K562 (cell line): ENCODE data around the gene PRTN3. TPM values are rescaled to one million over a fixed set of nuclear protein-coding genes. Genes with fewer than 3 reads are reported as not detected.

Experiments used
- ATAC-seq: fragments of 200-7000 bp; cut with Tn5 transposase; 3 replicates; pipeline ENCODE4 v1.9.1; 2020; ENCODE audit warnings: moderate library complexity
- BruUV-seq: library from RNA; stranded (reverse); fragments of 400-500 nt; replicated peaks from 2 replicates; lab custom pipeline; 2021; lab: Mats Ljungman, UMichigan
- CTCF ChIA-PET: fragments of 300-600 bp; formaldehyde crosslinking; extraction: SDS; loops from one replicate; lab custom pipeline; 2021; ENCODE audit warnings: low intra/inter-chr PET ratio; lab: Yijun Ruan, JAX
- POLR2A ChIA-PET: fragments of 300-600, 350-650 bp; sonication (Branson Sonifier 250); formaldehyde crosslinking; extraction: SDS; loops from one replicate; lab custom pipeline; 2021; ENCODE audit warnings: antibody characterized with exemption, inconsistent platforms; lab: Yijun Ruan, JAX
- DNase-seq, 4 experiments: peaks; one replicate each; pipeline versions ENCODE4 v3.0.0 to v3.0.0-alpha.2; 2011 to 2018; ENCODE audit warnings: low spot score in 3 of 4, mixed read lengths in 3 of 4; ENCODE audit errors: extremely low read depth in 1 of 4
- FAIRE-seq: peaks from 2 replicates; lab custom pipeline; 2011; peaks lifted over from hg19 to GRCh38; lab: Jason Lieb, UNC
- H2AFZ ChIP-seq: 2 replicates; pipeline ENCODE4 v1.6.0; 2011; ENCODE audit warnings: low read depth, low read length, control low read depth, inconsistent platforms
- H3K27ac ChIP-seq: fragments of 200-600 bp; 3 replicates; pipeline ENCODE4 v1.8.0; 2011; ENCODE audit warnings: low read depth, mild to moderate bottlenecking, control low read depth, inconsistent platforms, low read length, moderate library complexity, mixed read lengths; ENCODE audit errors: extremely low read depth
- H3K27me3 ChIP-seq, 2 experiments: fragments of 300-600 bp in 1 of 2; 2 replicates in 1 of 2; 3 replicates in 1 of 2; pipeline versions ENCODE4 v1.6.0 to v1.8.0; 2011; ENCODE audit warnings: inconsistent platforms in 2 of 2, low read length in 2 of 2, mild to moderate bottlenecking in 1 of 2, mixed read lengths in 1 of 2, moderate library complexity in 1 of 2; ENCODE audit not compliant: control insufficient read depth in 2 of 2, insufficient read depth in 2 of 2
- H3K36me3 ChIP-seq: fragments of 300-600 bp; 3 replicates; pipeline ENCODE4 v1.8.0; 2011; ENCODE audit warnings: mild to moderate bottlenecking, low read length, inconsistent platforms; ENCODE audit not compliant: control insufficient read depth, insufficient read depth
- H3K4me1 ChIP-seq, 2 experiments: fragments of 200-600 bp in 1 of 2; replicated peaks in 1 of 2; 2 replicates in 1 of 2; 3 replicates in 1 of 2; pipeline versions ENCODE4 v1.5.1 to v1.8.0; 2011; ENCODE audit warnings: inconsistent platforms in 2 of 2, low read length in 2 of 2, mild to moderate bottlenecking in 1 of 2, mixed read lengths in 1 of 2, moderate library complexity in 1 of 2; ENCODE audit not compliant: control insufficient read depth in 2 of 2, insufficient read depth in 2 of 2
- H3K4me2 ChIP-seq: 2 replicates; pipeline ENCODE4 v1.6.1; 2011; ENCODE audit warnings: low read length, control low read depth, inconsistent platforms, mixed read lengths; ENCODE audit not compliant: insufficient read depth
- H3K4me3 ChIP-seq: fragments of 200-600 bp; sonication (generic), shearing (Covaris generic); 2 replicates; pipeline ENCODE4 v1.5.1; 2016; ENCODE audit warnings: control low read depth, inconsistent platforms
- H3K79me2 ChIP-seq: fragments of 200-600 bp; 3 replicates; pipeline ENCODE4 v1.8.0; 2011; ENCODE audit warnings: low read length, inconsistent platforms; ENCODE audit not compliant: control insufficient read depth, insufficient read depth
- H3K9ac ChIP-seq, 2 experiments: 2 replicates each; pipeline versions ENCODE4 v1.6.0 to v1.6.1; 2011; ENCODE audit warnings: low read depth in 2 of 2, low read length in 2 of 2, control low read depth in 1 of 2, inconsistent platforms in 1 of 2, mild to moderate bottlenecking in 1 of 2, mixed read lengths in 1 of 2; ENCODE audit not compliant: insufficient read depth in 1 of 2
- H3K9me1 ChIP-seq: one replicate; pipeline ENCODE4 v1.6.0; 2011; ENCODE audit warnings: inconsistent platforms, mild to moderate bottlenecking, low read length, moderate library complexity; ENCODE audit not compliant: control insufficient read depth, insufficient read depth
- H3K9me3 ChIP-seq: replicated peaks from 2 replicates; pipeline ENCODE4 v1.5.1; 2011; ENCODE audit warnings: low read depth, low read length, inconsistent platforms; ENCODE audit not compliant: control insufficient read depth, insufficient read depth
- H4K20me1 ChIP-seq: replicated peaks from 2 replicates; pipeline ENCODE4 v1.6.1; 2011; ENCODE audit warnings: low read length, inconsistent platforms, mixed read lengths; ENCODE audit not compliant: control insufficient read depth, insufficient read depth
- JUN ChIP-seq, 2 experiments: sonication (generic) in 1 of 2; formaldehyde crosslinking in 1 of 2; IDR thresholded peaks; 2 replicates each; pipeline versions ENCODE4 v1.6.1 to v1.8.0; 2012 to 2022; ENCODE audit warnings: borderline replicate concordance in 2 of 2, mild to moderate bottlenecking in 2 of 2, improper control_type of control experiment in 1 of 2, low read depth in 1 of 2, low read length in 1 of 2, missing genetic modification reagents in 1 of 2
- MCM2 ChIP-seq: fragments of 450-650 bp; IDR thresholded peaks from 2 replicates; pipeline ENCODE4 v1.6.1; 2017; ENCODE audit warnings: low read depth, mild to moderate bottlenecking
- MITF ChIP-seq: IDR thresholded peaks from 2 replicates; pipeline ENCODE4 v1.6.1; 2014; ENCODE audit warnings: antibody characterized with exemption
- NR0B1 ChIP-seq: fragments of 450-650 bp; IDR thresholded peaks from one replicate; pipeline ENCODE4 v1.6.1; 2018; ENCODE audit warnings: mild to moderate bottlenecking, moderate library complexity; ENCODE audit not compliant: partially characterized antibody
- PHTF2 ChIP-seq: fragments of 250-450 bp; sonication (Bioruptor Pico); IDR thresholded peaks from 2 replicates; pipeline ENCODE4 v1.5.0; 2021; ENCODE audit warnings: mild to moderate bottlenecking
- POLR2AphosphoS2 ChIP-seq: IDR thresholded peaks from 2 replicates; pipeline ENCODE4 v1.6.1; 2012; ENCODE audit warnings: low read length, improper control_type of control experiment
- POLR3G ChIP-seq: IDR thresholded peaks from 2 replicates; pipeline ENCODE4 v1.6.1; 2011; ENCODE audit not compliant: insufficient read length, insufficient replicate concordance; ENCODE audit errors: extremely low read depth
- RFX5 ChIP-seq: IDR thresholded peaks from 2 replicates; pipeline ENCODE4 v1.6.1; 2011; ENCODE audit warnings: low read depth, mild to moderate bottlenecking, improper control_type of control experiment, low read length
- SMC3 ChIP-seq: conservative IDR thresholded peaks from 2 replicates; pipeline ENCODE4 v1.6.1; 2011; ENCODE audit warnings: low read depth, low read length, improper control_type of control experiment; ENCODE audit not compliant: insufficient read depth
- TAF7 ChIP-seq: fragments of 450-650 bp; IDR thresholded peaks from 2 replicates; pipeline ENCODE4 v1.6.1; 2016; ENCODE audit warnings: missing genetic modification characterization, missing compliant biosample characterization
- TGIF2 ChIP-seq: sonication (generic); formaldehyde crosslinking; IDR thresholded peaks from 2 replicates; pipeline ENCODE4 v1.8.1; 2022; ENCODE audit warnings: mild to moderate bottlenecking, missing genetic modification reagents, moderate library complexity
- ZNF583 ChIP-seq: fragments of 250-450 bp; sonication (Bioruptor Pico); IDR thresholded peaks from 2 replicates; pipeline ENCODE4 v1.4.0; 2020
- WGBS: fragments of 100-300 bp; shearing (Covaris generic); methylation state at CpG from one replicate; pipeline ENCODE4 v1.1.6; 2016; ENCODE audit warnings: low coverage, mixed read lengths; ENCODE audit not compliant: insufficient coverage; ENCODE audit errors: missing lambda C conversion rate; 5-methylcytosine and 5-hydroxymethylcytosine counted together
- in situ Hi-C: fragments of 300-500 bp; cut with MboI; formaldehyde crosslinking; loops from 4 replicates; pipeline ENCODE4 v1.15.0; 2018; ENCODE audit warnings: inconsistent platforms, mixed read lengths
- intact Hi-C: fragments of 100-400 bp; cut with micrococcal nuclease; formaldehyde crosslinking; loops from 2 replicates; pipeline ENCODE4 v1.14.2; 2022
- polyA plus RNA-seq, 8 experiments: library from polyadenylated mRNA; depleted of rRNA in 4 of 8; stranded (reverse) in 5 of 8; unstranded in 3 of 8; fragments of >200 nt; fragmentation: Nextera tagmentation in 2 of 8; fragmentation: Illumina TruSeq in 1 of 8; extraction: Ambion mirVana in 2 of 8; extraction: Trizol in 1 of 8; gene quantifications; 2 replicates each; pipeline versions ENCODE4 v1.2.1 to v1.2.3, GENCODE V29; 2011 to 2014; ENCODE audit warnings: inconsistent platforms in 1 of 8, missing spikeins in 1 of 8
- total RNA-seq, 7 experiments: library from RNA; depleted of rRNA in 6 of 7; stranded (reverse); fragments of >200 nt in 6 of 7; fragmentation: Illumina TruSeq in 2 of 7; extraction: Trizol in 2 of 7; gene quantifications; 2 replicates each; pipeline versions ENCODE4 v1.2.1 to v1.2.3, GENCODE V29; 2011 to 2021; ENCODE audit warnings: low replicate concordance in 1 of 7

Gene PRTN3
- total and polyA plus RNA-seq, 9 of the 15 experiments (the other 6 are each of a cell fraction or from before 2014, with no cell fraction given): 0.14 to 0.86 (median 0.43) TPM; not detected in 3

GRCh38 chr19:861756-862580 lies 21.2 kb downstream of the PRTN3 start:
- Histone ChIP-seq H3K4me1 (peaks cover 25 to 70% of the 10 kb centered on the region in 2 experiments), H4K20me1 (no peaks in the 10 kb centered on the region), H3K27ac (peak overlapping the region; percentile 91; the same call in 2 of the 3 replicates), H3K36me3 (peaks cover 17% of the 10 kb centered on the region; the same call in 1 of the 3 replicates), H2AFZ (no peak overlapping the region), H3K4me3 (peak overlapping the region; percentile 62), H3K9me3 (no peaks in the 10 kb centered on the region), H3K27me3 (no peaks in the 10 kb centered on the region), H3K9me1 (no peaks in the 10 kb centered on the region), H3K9ac (peak overlapping the region in 1 of 2 experiments; percentile 88; a peak in 2 of 4 replicates), H3K4me2 (peak overlapping the region; percentile 72), H3K79me2 (peaks cover 12% of the 10 kb centered on the region)
- ChIA-PET CTCF (interaction anchor here (1.5 kb wide), 1 partner anchor 56 kb away, joined by 6 read pairs; the partner anchor contains the start of gene KISS1R), POLR2A (interaction anchor here (0.7 to 1.3 kb wide), 3 partner anchors 45 to 160 kb away, joined by 3 to 4 read pairs (median 3); partner anchors contain the start of gene RNU6-2)
- in situ Hi-C loops (no loop called here), intact Hi-C loops (loop anchor here (1.0 to 5.0 kb wide), 4 partner anchors 53 to 380 kb away; partner anchors contain the start of genes ATP5F1D and WDR18)
- BruUV-seq: no TSS peak
- WGBS: 2% methylated on average over 32 of the region's 60 CpGs
- FAIRE-seq (peak; percentile 90), ATAC-seq (peak; percentile 78), DNase-seq (peak; percentile 94 to 98 (median 94))
- TF ChIP-seq JUN (IDR thresholded peaks at IDR 0.05; ENCODE audit: borderline replicate concordance, low read depth, low read length) (no peak; the same call in 1 of the 2 replicates), JUN (CRISPR knock-in tag; IDR thresholded peaks at IDR 0.05; ENCODE audit: borderline replicate concordance) (no peak), MCM2 (no peak), TGIF2 (CRISPR knock-in tag) (0 out of 2 replicates have a peak, but pooled peaks have one; percentile 51), TAF7 (tag) (no peak), NR0B1 (no peak), ZNF583 (no peak), POLR2AphosphoS2 (no peak), POLR3G (no peak), RFX5 (no peak), PHTF2 (CRISPR knock-in tag) (no peak), MITF (no peak), SMC3 (peak; percentile 61)
